ENCODE measurements around the gene PTPRE. TPM values are rescaled to one million over a fixed set of nuclear protein-coding genes. Genes with fewer than 3 reads are reported as not detected.

Gene PTPRE
- total RNA-seq, 1 donor from 2014 or later, result 3.6 TPM

- Mint-ChIP-seq H3K9me3 (no peaks in the 10 kb centered on the region), H3K27me3 (peaks cover 12% of the 10 kb centered on the region), H3K36me3 (no peaks in the 10 kb centered on the region), H3K4me3 (no peak overlapping the region), H3K27ac (no peak overlapping the region), H3K4me1 (ENCODE audit: unreplicated experiment) (peaks cover 5% of the 10 kb centered on the region)
- TF ChIP-seq CTCF (conservative IDR thresholded peaks at IDR 0.05), result no peak
- no peak for DNase-seq (ENCODE audit: extremely low spot score, unreplicated experiment)
Measured at GRCh38 chr10:128018691-128019090, 111.8 kb downstream of the PTPRE start.

- Mint-ChIP-seq H3K27me3 (peaks cover 11% of the 10 kb centered on the region), H3K4me3 (no peak overlapping the region), H3K36me3 (no peaks in the 10 kb centered on the region), H3K4me1 (ENCODE audit: unreplicated experiment) (peaks cover 19% of the 10 kb centered on the region), H3K9me3 (no peaks in the 10 kb centered on the region), H3K27ac (no peak overlapping the region)
- no peak for TF ChIP-seq CTCF (conservative IDR thresholded peaks at IDR 0.05)
- no peak for DNase-seq (ENCODE audit: extremely low spot score, unreplicated experiment)
Measured at GRCh38 chr10:128022261-128023196, 115.6 kb downstream of the PTPRE start.

- H3K27ac Mint-ChIP-seq, result no peak overlapping the region
- H3K4me3 Mint-ChIP-seq, result no peak overlapping the region
- no peak for DNase-seq (ENCODE audit: extremely low spot score, unreplicated experiment)
- no peaks in the 10 kb centered on the region for H3K36me3 Mint-ChIP-seq
- H3K4me1 Mint-ChIP-seq (ENCODE audit: unreplicated experiment), result peaks cover 15% of the 10 kb centered on the region
- TF ChIP-seq CTCF (conservative IDR thresholded peaks at IDR 0.05), result no peak
- no peaks in the 10 kb centered on the region for H3K9me3 Mint-ChIP-seq
- H3K27me3 Mint-ChIP-seq, result peaks cover 7% of the 10 kb centered on the region
Measured at GRCh38 chr10:128024426-128024825, 117.5 kb downstream of the PTPRE start.

- Mint-ChIP-seq H3K36me3 (no peaks in the 10 kb centered on the region), H3K4me1 (ENCODE audit: unreplicated experiment) (peaks cover 24% of the 10 kb centered on the region), H3K4me3 (no peak overlapping the region), H3K27ac (no peak overlapping the region), H3K27me3 (peaks cover 4% of the 10 kb centered on the region), H3K9me3 (no peaks in the 10 kb centered on the region)
- TF ChIP-seq CTCF (conservative IDR thresholded peaks at IDR 0.05), result no peak
- DNase-seq (ENCODE audit: extremely low spot score, unreplicated experiment), result no peak
Measured at GRCh38 chr10:128025437-128025836, 118.5 kb downstream of the PTPRE start.

- peaks cover 24% of the 10 kb centered on the region for H3K4me1 Mint-ChIP-seq (ENCODE audit: unreplicated experiment)
- no peak overlapping the region for H3K4me3 Mint-ChIP-seq
- peaks cover 4% of the 10 kb centered on the region for H3K27me3 Mint-ChIP-seq
- DNase-seq (ENCODE audit: extremely low spot score, unreplicated experiment), result no peak
- no peaks in the 10 kb centered on the region for H3K9me3 Mint-ChIP-seq
- H3K36me3 Mint-ChIP-seq, result no peaks in the 10 kb centered on the region
- no peak for TF ChIP-seq CTCF (conservative IDR thresholded peaks at IDR 0.05)
- no peak overlapping the region for H3K27ac Mint-ChIP-seq
Measured at GRCh38 chr10:128025951-128026350, 119.0 kb downstream of the PTPRE start.

All from type B pancreatic cell (in vitro differentiated cells).